ENCODE measurements around the gene S100A13. TPM values are rescaled to one million over a fixed set of nuclear protein-coding genes. Genes with fewer than 3 reads are reported as not detected.

The S100A13 gene
- polyA plus RNA-seq, 1 experiment: 310 TPM

DNA sequence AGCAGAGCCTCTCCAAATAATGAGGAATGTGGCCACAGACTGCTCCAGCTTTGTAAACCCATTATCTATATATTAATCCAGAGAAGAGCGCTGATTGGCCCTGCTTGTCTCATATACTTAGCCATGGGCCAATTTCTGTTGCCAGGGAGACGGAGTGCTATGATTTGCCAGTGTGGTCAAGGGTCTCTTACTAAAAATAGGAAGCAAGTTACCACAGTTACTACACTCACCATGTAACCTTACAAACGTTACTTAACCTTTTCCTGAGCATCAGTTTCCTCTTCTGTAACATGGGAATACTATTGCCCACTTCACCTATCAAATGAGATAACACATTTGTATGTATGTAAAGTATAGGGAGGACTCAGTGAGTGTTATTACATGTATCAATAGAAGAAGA is 54.0 kb downstream of the S100A13 start:
- ChIA-PET CTCF (interaction anchor here (0.5 to 7.0 kb wide), 33 partner anchors 8 to 413 kb away, joined by 3 to 165 read pairs (median 11); partner anchors contain the start of genes CHTOP, ILF2, INTS3 and RAB13), POLR2A (interaction anchor here (0.7 to 2.1 kb wide), 6 partner anchors 22 to 71 kb away, joined by 3 to 14 read pairs (median 7); partner anchors contain the start of genes CHTOP and S100A13)
- Histone ChIP-seq H3K9me3 (ENCODE audit: control insufficient read depth, insufficient read depth, low read length) (no peaks in the 10 kb centered on the region; the same call in 1 of the 2 replicates), H3K27me3 (ENCODE audit: control insufficient read depth, insufficient read depth, low read length) (no peaks in the 10 kb centered on the region), H3K27ac (ENCODE audit: low read depth, low read length) (peak overlapping the region; percentile 32), H3K4me3 (ENCODE audit: low read depth, low read length) (no peak overlapping the region)
- TF ChIP-seq, protein P1, sequence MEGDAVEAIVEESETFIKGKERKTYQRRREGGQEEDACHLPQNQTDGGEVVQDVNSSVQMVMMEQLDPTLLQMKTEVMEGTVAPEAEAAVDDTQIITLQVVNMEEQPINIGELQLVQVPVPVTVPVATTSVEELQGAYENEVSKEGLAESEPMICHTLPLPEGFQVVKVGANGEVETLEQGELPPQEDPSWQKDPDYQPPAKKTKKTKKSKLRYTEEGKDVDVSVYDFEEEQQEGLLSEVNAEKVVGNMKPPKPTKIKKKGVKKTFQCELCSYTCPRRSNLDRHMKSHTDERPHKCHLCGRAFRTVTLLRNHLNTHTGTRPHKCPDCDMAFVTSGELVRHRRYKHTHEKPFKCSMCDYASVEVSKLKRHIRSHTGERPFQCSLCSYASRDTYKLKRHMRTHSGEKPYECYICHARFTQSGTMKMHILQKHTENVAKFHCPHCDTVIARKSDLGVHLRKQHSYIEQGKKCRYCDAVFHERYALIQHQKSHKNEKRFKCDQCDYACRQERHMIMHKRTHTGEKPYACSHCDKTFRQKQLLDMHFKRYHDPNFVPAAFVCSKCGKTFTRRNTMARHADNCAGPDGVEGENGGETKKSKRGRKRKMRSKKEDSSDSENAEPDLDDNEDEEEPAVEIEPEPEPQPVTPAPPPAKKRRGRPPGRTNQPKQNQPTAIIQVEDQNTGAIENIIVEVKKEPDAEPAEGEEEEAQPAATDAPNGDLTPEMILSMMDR (IDR thresholded peaks at IDR 0.05; ENCODE audit: low read depth, low read length): no peak
- DNase-seq (ENCODE audit: low read depth, low spot score): no peak

DNA sequence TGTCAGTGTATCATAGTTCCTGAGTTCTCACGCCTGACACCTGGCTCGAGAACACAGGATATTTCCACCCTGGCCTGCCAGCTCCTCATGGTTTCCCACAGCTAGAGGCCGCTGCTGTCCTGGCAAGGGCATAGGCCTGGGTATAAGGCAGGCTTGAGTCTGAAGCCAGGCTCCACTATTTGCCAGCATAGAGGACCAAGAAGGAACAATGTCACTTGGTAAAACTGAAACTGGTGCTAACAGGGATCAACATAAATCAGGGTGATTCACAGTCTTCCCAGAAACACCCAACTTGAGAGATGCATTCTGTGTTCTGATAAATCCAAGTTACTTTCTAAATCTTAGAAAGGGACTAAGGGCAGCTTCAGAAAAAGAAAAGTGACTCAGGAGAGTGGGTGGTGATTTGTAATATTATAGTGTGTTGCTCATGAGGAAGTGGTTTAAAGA is 54.7 kb downstream of the S100A13 start:
- CTCF ChIA-PET: interaction anchor here (0.6 to 7.0 kb wide), 55 partner anchors 9 to 414 kb away, joined by 3 to 165 read pairs (median 7); partner anchors contain the start of genes CHTOP, ILF2, INTS3 and RAB13
- Histone ChIP-seq H3K27ac (ENCODE audit: low read depth, low read length) (peak overlapping the region; percentile 77), H3K27me3 (ENCODE audit: control insufficient read depth, insufficient read depth, low read length) (no peaks in the 10 kb centered on the region), H3K4me3 (ENCODE audit: low read depth, low read length) (peak overlapping the region; percentile 18; the same call in 1 of the 2 replicates), H3K9me3 (ENCODE audit: control insufficient read depth, insufficient read depth, low read length) (no peaks in the 10 kb centered on the region; the same call in 1 of the 2 replicates)
- POLR2A ChIA-PET: interaction anchor here (0.7 to 2.1 kb wide), 7 partner anchors 23 to 72 kb away, joined by 3 to 14 read pairs (median 6); partner anchors contain the start of genes CHTOP and S100A13
- TF ChIP-seq, protein P1 (IDR thresholded peaks at IDR 0.05; ENCODE audit: low read depth, low read length): peak; percentile 89
- no peak for DNase-seq (ENCODE audit: low read depth, low spot score)

DNA sequence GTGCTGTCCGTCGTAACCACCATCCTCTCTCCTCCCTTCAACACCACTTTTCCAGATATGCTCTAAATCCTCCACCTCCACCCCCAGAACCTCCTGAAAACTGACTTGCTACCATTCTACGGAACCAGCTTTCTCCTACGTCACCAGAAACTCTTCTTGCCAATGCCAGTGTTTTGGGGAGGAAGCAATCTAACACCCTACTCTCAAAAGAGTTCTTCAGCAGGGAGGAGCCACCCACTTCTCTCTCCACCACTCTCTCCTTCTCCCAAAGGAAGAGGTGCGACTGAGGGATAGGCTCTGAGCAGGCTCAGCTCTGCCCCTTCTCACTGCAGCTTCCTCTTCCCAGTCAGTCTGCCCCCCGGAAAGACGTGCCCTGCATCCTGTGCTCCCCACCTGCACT is 55.6 kb downstream of the S100A13 start:
- Histone ChIP-seq H3K27me3 (ENCODE audit: control insufficient read depth, insufficient read depth, low read length) (no peaks in the 10 kb centered on the region), H3K27ac (ENCODE audit: low read depth, low read length) (peak overlapping the region; percentile 77), H3K4me3 (ENCODE audit: low read depth, low read length) (no peak overlapping the region), H3K9me3 (ENCODE audit: control insufficient read depth, insufficient read depth, low read length) (no peaks in the 10 kb centered on the region; the same call in 1 of the 2 replicates)
- TF ChIP-seq, protein P1 (IDR thresholded peaks at IDR 0.05; ENCODE audit: low read depth, low read length): no peak
- CTCF ChIA-PET: interaction anchor here (0.6 to 7.0 kb wide), 49 partner anchors 9 to 415 kb away, joined by 3 to 165 read pairs (median 7); partner anchors contain the start of genes CHTOP, ILF2, RAB13 and S100A13
- POLR2A ChIA-PET: interaction anchor here (1.7 to 2.1 kb wide), 4 partner anchors 41 to 72 kb away, joined by 4 to 12 read pairs (median 6); partner anchors contain the start of gene S100A13
- no peak for DNase-seq (ENCODE audit: low read depth, low spot score)

DNA sequence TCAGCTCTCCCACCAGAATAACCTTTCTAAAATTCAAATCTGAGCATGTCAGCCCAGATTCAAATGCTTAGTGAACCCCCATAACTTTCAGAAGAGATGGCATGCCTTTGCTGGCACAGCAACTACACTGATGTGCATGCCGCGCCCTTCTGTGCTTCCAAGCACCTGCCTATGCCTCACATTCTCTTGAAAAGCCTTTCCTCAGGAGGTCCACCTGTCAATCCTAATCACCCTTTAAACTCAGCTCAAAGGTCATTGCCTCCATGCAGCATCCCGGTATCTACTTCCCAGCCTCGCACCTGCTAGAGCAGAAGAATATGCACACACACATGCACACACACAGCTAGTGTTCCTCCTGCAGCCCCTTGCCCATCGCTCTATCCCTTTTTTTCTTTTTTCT is 56.4 kb downstream of the S100A13 start:
- Histone ChIP-seq H3K27me3 (ENCODE audit: control insufficient read depth, insufficient read depth, low read length) (no peaks in the 10 kb centered on the region), H3K27ac (ENCODE audit: low read depth, low read length) (no peak overlapping the region), H3K9me3 (ENCODE audit: control insufficient read depth, insufficient read depth, low read length) (no peaks in the 10 kb centered on the region; the same call in 1 of the 2 replicates), H3K4me3 (ENCODE audit: low read depth, low read length) (no peak overlapping the region)
- POLR2A ChIA-PET: no interaction called here
- no peak for DNase-seq (ENCODE audit: low read depth, low spot score)
- CTCF ChIA-PET: interaction anchor here (0.6 to 7.0 kb wide), 15 partner anchors 16 to 219 kb away, joined by 3 to 165 read pairs (median 7); partner anchors contain the start of genes S100A13, S100A14, S100A16 and S100A6
- TF ChIP-seq, protein P1 (IDR thresholded peaks at IDR 0.05; ENCODE audit: low read depth, low read length): no peak

DNA sequence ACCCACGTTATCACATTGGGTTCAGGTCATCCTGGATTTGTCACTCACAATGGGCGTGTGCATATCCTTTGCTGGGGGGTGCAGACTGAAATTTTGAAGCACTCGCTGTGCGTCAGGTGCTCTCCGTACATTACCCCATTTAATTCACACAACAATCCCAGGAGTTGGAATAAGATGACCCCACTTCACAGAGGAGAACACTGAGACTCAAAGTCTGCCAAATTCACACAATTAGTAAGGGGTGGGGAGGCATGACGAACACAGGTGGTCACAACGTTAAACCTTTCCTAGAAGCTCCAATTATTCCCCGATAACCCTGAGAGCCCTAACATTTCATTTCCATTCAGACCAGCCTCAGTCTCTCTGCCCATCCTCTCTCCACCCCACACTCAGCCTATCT is 57.8 kb downstream of the S100A13 start:
- H3K9me3 ChIP-seq (ENCODE audit: control insufficient read depth, insufficient read depth, low read length): no peaks in the 10 kb centered on the region
- DNase-seq (ENCODE audit: low read depth, low spot score): no peak
- H3K27me3 ChIP-seq (ENCODE audit: control insufficient read depth, insufficient read depth, low read length): no peaks in the 10 kb centered on the region
- no peak overlapping the region for H3K4me3 ChIP-seq (ENCODE audit: low read depth, low read length)
- ChIA-PET CTCF (interaction anchor here (0.8 to 7.0 kb wide), 14 partner anchors 8 to 179 kb away, joined by 3 to 165 read pairs (median 10); partner anchors contain the start of genes S100A13, S100A14, S100A16 and S100A6), POLR2A (interaction anchor here (2.4 kb wide), 1 partner anchor 37 kb away, joined by 20 read pairs; no protein-coding TSS in a partner anchor)
- H3K27ac ChIP-seq (ENCODE audit: low read depth, low read length): no peak overlapping the region
- TF ChIP-seq, protein P1 (IDR thresholded peaks at IDR 0.05; ENCODE audit: low read depth, low read length): no peak

All from AG04450 (cell line).